ENCODE results near the gene FYTTD1.

Gene FYTTD1

GRCh38 chr3:197793247-197793646 lies 43.6 kb downstream of the FYTTD1 start:
- DNase-seq (ENCODE audit: low spot score) = peak; percentile 76

DNA sequence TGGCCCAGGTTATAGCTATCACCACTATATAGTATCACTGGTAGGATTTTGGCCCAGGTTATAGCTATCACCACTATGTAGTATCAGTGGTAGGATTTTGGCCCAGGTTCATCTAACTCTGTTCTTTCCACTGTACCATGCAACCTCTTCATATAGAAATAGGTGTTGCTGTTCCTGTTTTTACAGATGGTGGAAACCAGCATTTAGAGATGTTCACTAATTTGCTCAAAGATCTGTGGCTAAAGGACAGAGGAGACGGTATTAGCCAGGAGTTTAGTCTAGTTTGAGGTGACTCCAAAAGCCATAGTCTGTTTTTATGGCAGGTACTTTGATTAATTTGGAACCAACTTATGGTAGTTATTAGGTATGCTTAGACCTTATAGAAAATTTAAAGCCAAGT lies 44.4 kb downstream of the FYTTD1 start:
- no peak for DNase-seq (ENCODE audit: low spot score)

- no peak for DNase-seq (ENCODE audit: low spot score)
Observed at GRCh38 chr3:197795200-197795599, 45.5 kb downstream of the FYTTD1 start.

DNA sequence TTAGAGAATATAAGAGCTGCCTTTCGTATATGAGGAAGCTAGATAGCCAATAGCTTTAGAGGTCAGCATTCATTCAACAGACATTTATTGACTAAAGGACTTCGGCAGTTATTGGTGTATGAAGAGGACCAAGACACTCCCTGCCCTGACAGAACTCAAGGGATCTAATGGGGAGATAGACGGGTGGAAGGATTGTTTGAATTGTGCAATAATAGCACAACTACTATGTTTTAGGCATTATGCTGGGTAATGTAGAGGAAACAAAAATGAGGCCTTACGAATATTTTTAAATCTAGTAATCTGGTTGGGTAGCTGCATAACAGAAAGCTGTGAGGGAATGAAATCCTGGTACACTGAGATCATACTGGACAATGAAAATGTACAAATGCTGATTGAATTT lies 46.4 kb downstream of the FYTTD1 start:
- no peak for DNase-seq (ENCODE audit: low spot score)

GRCh38 chr3:197798863-197799262 lies 49.2 kb downstream of the FYTTD1 start:
- DNase-seq (ENCODE audit: low spot score) = no peak

GRCh38 chr3:197800379-197800778 lies 50.7 kb downstream of the FYTTD1 start:
- DNase-seq (ENCODE audit: low spot score) = no peak

DNA sequence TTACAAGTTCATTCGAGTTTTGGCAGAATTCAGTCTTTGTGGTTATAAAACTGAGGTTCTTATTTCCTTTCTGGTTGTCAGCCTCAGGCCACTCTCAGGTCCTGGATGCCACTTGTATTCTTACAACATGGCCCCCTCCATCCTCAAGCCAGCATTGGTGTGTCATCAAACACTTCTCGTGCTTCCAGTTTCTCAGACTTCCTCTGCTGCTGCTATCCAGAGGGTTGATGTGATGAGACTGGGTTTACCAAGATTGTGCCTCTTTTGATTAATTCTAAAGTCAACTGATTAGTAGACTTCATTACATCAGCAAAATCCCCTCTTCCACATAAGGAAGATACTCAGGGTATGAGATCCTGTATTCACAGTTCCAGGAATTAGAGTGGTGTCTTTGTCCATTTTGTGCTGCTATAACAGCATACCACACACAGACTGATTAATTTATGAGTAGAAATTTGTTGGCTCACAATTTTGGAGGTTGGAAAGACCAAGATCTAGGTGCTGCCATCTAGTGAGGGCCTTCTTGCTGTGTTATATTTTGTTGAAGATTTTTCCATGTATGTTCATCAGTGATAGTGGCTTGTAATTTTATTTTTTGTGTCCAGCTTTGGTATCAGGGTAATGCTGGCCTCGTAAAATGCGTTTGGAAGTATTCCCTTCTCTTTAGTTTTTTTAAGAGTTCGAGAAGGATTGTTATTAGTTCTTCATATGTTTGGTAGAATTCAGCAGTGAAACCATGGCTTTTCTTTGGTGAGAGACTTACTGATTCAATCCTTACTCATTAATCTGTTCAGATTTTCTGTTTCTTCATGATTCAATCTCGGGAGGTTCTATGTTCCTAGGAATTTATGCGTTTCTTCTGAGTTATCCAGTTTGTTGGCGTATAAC lies 52.5 kb downstream of the FYTTD1 start:
- DNase-seq (ENCODE audit: low spot score) = peak; percentile 48

DNA sequence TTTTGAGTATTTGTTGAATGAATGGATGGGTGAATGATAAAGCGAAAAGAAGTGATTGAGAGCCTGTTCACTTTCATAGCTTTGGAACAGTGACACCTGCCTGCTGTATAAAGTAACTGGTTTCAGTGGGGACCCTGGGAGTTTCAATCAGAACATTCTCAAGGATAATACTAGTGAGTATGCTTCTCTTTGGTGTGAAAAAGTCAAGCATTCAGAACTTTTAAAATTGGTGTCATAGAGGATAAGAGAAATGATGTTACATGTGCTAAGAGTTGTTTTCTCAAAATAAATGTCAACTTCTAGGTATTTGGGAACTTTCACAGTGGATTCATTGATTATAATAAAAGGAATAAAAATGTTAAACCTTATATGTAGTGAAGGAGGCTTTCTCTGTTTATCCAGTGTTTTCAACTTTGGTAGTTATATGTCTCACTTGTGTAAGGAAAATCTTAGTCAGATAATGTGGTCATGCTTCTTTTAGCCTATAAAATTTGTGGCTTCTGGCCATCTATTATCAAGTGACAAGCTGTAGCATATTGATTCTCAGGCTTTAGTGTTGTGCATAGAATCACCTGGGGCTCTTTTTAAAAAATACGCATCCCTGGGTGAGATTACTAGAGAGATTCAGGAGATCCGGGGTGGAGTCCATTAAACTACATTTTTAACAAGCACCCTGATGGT lies 53.2 kb downstream of the FYTTD1 start:
- DNase-seq (ENCODE audit: low spot score) = no peak

GRCh38 chr3:197804511-197804910 lies 54.8 kb downstream of the FYTTD1 start:
- no peak for DNase-seq (ENCODE audit: low spot score)

DNA sequence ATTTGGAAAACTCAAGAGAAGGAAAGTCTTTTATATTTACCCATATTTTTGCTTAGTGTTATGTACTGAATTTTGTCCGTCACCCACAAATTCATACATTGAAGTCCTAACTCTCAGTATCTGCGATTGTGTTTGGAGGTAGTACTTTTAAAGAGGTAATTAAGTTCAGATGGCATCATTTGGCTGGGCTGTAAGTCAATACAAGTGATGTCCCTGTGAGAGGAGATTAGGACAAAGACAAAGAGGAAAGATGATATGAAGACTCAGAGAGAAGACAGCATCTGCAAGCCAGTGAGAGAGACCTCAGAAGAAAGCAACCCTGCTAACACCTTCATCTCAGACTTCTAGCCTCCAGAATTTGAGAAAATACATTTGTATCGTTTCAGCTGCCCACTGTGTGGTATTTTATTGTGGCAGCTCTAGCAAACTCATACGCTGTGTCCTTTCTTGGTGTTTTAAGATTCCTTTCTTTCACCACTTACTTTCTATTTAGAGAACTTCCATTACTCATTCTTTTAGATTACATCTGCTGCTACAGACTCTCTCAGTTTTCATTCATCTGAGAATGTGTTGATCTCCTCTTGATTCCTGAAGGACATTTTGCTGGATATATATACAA lies 58.4 kb downstream of the FYTTD1 start:
- no peak for DNase-seq (ENCODE audit: low spot score)

- DNase-seq (ENCODE audit: low spot score) = no peak
Observed at GRCh38 chr3:197809356-197810020, 59.8 kb downstream of the FYTTD1 start.

DNA sequence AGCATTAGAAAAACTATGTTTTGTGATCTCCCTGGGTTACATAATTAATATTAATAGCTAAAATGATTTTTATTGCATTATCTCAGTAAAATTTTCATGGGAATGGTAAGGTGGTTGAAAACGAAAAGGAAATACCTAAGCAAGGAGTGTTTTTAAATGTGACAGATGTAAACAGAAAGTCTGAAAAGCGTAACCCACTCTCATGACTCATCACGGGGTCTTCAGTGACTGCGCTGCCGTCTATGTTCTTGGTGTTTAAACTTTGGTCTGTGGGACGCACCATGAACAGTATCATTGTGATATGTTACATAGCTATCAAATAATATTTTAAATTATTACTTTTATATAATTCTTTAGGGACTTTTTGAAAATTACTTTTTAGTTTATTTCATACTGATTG lies 61.2 kb downstream of the FYTTD1 start:
- no peak for DNase-seq (ENCODE audit: low spot score)

DNA sequence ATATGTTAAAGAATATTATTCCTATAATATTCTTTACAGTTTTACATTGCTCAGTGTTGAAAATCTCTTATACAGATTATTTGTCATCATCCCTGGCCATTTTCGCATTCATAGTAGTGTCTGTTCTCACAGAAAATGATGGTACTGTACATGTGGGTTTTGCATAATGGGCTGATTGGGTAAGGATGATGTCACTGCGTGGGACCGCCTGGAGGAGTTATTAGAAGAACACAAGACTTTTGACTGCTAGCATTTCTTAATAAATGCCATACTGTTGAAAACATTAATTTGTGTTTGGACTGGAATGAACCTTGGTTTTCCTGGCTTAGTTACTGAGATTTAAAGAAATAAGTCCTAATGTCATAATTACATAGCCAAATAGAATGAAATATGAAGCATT lies 61.7 kb downstream of the FYTTD1 start:
- no peak for DNase-seq (ENCODE audit: low spot score)

GRCh38 chr3:197814372-197814771 lies 64.7 kb downstream of the FYTTD1 start:
- no peak for DNase-seq (ENCODE audit: low spot score)

DNA sequence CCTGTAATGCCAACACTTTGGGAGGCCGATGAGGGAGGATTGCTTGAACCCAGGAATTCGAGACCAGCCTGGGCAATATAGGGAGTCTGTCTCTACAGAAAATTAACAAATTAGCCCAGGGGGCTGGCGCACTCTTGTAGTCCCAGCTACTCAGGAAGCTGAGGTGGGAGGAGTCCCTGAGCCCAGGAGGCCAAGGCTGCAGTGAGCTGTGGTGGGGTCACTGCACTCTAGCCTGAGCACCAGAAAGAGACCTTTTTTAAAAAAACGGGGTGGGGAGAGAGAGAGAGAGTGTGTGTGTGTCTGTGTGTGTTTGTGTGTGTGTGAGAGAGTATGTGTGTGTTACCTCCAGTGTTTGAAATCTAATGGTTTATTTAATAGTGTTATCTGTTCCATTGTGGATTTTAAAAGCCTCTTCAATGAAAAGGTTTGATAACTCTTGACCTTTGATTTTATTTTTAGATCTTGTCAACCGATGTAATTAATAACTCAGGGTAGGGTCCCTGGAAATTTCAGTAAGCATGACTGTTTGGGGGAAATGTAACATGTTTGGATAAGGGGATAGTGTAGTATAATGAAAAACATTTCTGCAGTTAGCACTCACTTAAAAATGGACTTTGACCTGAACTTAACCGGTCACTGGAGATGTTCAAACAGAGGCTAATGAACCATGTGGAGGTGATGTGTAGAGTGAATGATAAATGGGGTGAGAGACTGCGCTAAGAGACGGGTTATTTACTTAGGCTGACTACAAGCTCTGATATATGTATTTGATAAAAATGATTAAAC lies 71.1 kb downstream of the FYTTD1 start:
- DNase-seq (ENCODE audit: low spot score) = no peak

GRCh38 chr3:197829397-197830045 lies 79.8 kb downstream of the FYTTD1 start:
- DNase-seq (ENCODE audit: low spot score) = no peak

GRCh38 chr3:197830308-197830966 lies 80.8 kb downstream of the FYTTD1 start:
- DNase-seq (ENCODE audit: low spot score) = no peak

- DNase-seq (ENCODE audit: low spot score) = no peak
Observed at GRCh38 chr3:197830967-197831313, 81.3 kb downstream of the FYTTD1 start.

DNA sequence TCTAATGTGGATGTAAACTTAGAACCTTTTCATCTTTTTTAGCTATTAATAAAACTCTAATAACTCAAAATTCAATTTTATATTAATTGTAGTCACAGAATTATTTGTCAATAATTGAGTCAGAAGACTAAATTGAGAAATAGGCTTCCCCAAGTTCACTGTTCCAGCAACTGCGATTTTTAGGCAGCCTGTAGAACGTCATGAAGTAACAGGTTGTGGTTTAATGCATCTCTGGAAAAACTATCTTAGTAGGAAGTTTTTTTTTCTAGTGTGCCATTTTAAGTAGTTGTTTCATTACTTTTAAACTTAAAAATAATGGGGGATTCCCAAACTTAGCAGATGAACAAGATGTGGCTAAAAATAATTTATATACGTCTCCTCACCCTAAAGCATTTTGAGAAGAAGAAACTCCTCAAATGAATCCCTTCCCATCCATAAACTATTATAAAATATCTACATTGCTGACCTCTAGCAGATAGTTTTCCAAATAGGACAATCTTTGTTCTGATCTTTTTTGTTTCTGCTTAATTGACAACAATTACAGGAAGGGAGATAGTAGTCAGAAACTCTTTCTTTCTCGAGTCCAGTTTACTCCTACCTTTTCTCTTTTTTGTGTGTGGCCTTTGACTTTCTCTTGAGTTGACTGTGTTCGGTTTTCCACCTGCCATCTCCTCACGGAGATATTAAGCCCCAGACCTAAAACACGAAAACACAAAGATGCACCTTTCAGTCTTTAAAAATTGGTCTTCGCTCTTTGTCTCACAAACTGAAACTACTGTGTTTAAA lies 84.4 kb downstream of the FYTTD1 start:
- DNase-seq (ENCODE audit: low spot score) = no peak

DNA sequence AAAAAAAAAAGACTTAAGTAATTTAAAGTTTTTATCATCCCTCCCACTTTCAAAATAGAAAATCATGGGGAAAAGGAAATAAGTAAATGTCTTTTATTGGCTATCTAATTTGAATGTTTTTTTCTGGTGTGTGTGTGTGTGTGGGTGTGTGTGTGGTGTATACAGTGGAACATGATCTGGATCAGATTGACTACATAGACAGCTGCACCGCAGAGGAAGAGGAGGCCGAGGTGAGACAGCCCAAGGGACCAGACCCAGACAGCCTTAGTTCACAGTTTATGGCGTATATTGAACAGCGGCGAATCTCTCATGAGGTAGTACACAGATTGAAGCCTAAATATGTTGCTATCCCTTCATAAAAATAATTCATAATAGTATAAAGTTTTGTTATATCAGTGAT lies 85.8 kb downstream of the FYTTD1 start:
- no peak for DNase-seq (ENCODE audit: low spot score)

Measured in activated CD4-positive, alpha-beta T cell treated with anti-CD3 and anti-CD28 coated beads, Interleukin-2, Interleukin-4, amounts not matched to agents 100 ng/mL and 50 ng/mL, durations not matched to agents 16 hours and 8 hours (primary cell).